ENCODE results near the gene ERMAP. TPM values are rescaled to one million over a fixed set of nuclear protein-coding genes. Genes with fewer than 3 reads are reported as not detected.
"Not testable (repeated sequence)": the region's sequence is repeated elsewhere in the genome, so short reads cannot be mapped to it uniquely, and the experiment has no call there.

ERMAP gene
- total RNA-seq, 1 experiment from 2014 or later, result 1.7 TPM

DNA sequence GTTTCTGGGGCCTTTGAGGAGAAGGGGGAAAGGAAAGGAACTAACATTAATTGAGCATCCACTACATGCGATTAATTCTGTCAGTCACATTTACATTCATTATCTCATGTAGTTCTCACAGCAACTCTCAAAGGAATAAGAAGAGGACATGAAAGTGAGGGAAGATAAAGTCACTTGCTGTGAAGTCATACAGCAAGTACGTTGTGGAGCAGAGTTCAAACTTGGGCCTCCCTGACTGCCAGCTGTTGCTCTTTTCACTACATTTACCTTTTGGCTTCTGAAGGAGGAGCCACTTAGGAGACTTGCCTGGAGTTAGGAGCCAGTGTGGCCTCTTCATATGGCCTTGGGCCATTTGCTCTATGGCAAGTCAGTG lies 35.7 kb downstream of the ERMAP start:
- no peak for DNase-seq (ENCODE audit: low read depth, low spot score)
- in situ Hi-C loops (cut with HindIII; ENCODE audit: low pct_unique_long_range_greater_than_20kb, low sequenced_read_pairs), result no loop called here

DNA sequence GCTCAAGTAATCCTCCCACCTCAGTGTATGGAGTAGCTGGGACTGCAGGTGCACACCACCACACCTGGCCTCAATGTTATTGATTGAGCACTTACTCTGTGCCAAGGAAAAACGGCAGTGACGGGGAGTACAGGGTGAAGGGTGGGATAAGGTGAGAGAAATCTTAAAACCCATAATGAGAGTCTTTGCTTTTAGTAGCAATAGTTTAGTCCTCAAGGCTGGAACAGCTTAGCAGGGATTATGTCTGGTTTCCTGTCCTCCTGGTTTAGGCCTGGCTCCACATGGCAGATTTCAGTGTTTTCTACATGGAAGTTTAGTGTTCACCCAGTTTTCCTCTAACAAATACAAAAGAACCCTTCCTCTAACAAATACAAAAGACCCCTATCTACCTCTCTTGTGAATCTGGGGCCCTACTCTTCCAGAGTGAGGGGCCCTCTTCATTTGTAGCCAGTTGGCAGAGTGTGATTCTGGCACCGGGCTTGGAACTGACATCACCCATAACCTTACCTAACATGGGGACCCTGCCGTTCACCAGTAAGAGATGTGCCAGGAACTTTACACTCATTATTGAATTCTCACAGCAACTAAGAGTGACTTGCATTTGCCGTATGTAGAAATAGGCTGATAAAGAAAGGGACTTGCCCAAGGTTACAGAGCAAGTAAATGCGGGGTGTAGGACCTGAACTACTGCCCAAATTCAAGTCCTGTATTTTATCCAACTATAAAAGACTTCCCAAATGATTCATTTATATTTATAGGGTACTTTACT lies 36.4 kb downstream of the ERMAP start:
- in situ Hi-C loops (cut with HindIII; ENCODE audit: low pct_unique_long_range_greater_than_20kb, low sequenced_read_pairs), result no loop called here
- DNase-seq (ENCODE audit: low read depth, low spot score), result no peak

DNA sequence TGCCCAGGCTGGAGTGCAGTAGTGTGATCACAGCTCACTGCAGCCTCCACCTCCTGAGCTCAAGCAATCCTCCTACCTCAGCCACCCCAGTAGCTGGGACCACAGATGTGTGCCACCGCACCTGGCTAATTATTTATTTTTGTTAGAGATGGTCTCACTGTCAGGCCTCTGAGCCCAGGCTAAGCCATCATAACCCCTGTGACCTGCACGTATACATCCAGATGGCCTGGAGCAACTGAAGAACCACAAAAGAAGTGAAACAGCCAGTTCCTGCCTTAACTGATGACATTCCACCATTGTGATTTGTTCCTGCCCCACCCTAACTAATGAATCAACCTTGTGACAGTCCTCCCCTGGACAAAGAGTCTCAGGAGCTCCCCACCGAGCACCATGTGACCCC lies 39.6 kb downstream of the ERMAP start:
- in situ Hi-C loops (cut with HindIII; ENCODE audit: low pct_unique_long_range_greater_than_20kb, low sequenced_read_pairs), result not testable (repeated sequence)

DNA sequence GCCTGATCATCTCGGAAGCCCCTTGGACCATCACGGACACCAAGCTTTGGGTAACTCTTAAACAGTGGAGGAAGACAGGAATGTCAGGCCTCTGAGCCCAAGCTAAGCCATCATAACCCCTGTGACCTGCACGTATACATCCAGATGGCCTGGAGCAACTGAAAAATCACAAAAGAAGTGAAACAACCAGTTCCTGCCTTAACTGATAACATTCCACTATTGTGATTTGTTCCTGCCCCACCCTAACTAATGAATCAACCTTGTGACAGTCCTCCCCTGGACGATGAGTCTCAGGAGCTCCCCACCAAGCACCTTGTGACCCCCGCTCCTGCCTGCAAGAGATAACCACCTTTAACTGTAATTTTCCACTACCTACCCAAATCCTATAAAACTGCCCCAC lies 42.4 kb downstream of the ERMAP start:
- in situ Hi-C loops (cut with HindIII; ENCODE audit: low pct_unique_long_range_greater_than_20kb, low sequenced_read_pairs), result not testable (repeated sequence)

More for the DNA sequence above, 39.6 kb downstream of the ERMAP start:
- not testable (repeated sequence) for DNase-seq (ENCODE audit: low read depth, low spot score)

DNA sequence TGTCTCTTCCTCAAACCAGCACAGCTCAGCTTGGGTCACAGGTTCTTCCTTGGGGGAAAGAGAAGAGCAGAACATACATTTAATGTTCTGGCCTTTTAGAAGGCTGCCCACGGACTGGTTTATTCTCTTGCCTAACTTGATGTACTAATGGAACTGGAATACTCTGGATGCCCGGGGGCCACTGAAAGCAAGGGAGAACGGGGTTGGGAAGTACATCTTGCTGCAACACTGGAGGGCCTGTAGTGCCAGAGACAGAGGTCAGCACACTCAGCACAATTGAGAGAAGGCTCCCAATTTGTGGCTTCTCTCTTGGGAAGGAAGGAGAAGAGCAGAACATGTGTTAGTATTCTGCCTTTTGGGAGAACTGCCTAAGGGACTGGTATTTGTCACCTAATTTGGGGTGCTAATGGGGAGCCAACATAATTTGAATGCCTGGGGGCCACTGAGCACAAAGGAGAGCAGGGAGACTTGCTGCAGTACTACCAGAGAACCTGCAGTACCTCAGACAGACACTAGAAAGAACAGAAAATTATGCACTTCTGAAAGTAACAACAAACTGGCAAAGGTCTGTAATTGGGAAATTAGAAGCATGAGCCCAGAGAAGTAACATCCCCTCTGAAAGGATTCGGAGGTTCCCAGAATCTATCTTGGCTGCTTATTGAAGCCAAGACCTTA lies 43.6 kb downstream of the ERMAP start:
- no peak for DNase-seq (ENCODE audit: low read depth, low spot score)
- in situ Hi-C loops (cut with HindIII; ENCODE audit: low pct_unique_long_range_greater_than_20kb, low sequenced_read_pairs), result no loop called here

More for the DNA sequence above, 42.4 kb downstream of the ERMAP start:
- not testable (repeated sequence) for DNase-seq (ENCODE audit: low read depth, low spot score)

DNA sequence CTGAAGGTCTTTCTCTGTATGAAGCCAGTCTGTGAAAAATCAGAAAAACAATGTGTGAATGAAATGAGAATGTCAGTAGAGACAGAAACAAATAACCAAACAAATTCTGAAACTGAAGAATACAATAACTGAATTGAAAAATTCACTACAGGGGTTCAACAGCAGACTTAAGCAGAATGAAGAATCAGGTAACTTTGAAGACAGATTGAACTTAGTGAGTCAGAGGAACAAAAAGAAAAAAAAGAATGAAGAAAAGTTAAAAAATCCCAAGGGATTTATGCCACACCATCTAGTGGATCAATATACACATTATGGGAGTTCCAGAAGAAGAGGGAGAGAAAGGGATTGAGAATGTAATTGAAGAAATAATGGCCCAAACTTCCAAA lies 44.1 kb downstream of the ERMAP start:
- in situ Hi-C loops (cut with HindIII; ENCODE audit: low pct_unique_long_range_greater_than_20kb, low sequenced_read_pairs), result no loop called here
- DNase-seq (ENCODE audit: low read depth, low spot score), result no peak

DNA sequence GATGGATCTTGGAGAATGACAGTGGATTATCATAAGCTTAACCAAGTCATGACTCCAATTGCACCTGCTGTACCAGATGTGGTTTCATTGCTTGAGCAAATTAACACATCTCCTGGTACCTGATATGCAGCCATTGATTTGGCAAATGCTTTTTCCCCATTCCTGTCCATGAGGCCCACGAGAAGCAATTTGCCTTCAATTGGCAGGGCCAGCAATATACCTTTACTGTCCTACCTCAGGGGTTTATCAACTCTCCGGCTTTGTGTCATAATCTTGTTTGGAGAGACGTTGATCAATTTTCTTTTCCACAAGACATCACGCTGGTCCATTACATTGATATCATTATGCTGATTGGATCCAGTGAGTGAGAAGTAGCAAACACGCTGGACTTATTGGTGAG lies 49.6 kb downstream of the ERMAP start:
- DNase-seq (ENCODE audit: low read depth, low spot score), result no peak
- in situ Hi-C loops (cut with HindIII; ENCODE audit: low pct_unique_long_range_greater_than_20kb, low sequenced_read_pairs), result no loop called here

DNA sequence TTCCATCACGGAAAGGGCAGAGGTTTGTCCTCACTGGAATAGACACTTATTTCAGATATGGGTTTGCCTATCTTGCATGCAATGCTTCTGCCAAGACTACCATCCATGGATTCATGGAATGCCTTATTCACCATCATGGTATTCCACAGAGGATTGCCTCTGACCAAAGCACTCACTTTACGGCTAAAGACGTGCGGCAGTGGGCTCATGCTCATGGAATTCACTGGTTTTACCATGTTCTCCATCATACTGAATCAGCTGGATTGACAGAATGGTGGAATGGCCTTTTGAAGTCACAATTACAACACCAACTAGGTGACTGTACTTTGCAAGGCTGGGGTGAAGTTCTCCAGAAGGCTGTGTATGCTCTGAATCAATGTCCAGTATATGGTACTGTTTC lies 51.5 kb downstream of the ERMAP start:
- DNase-seq (ENCODE audit: low read depth, low spot score); in situ Hi-C loops (cut with HindIII; ENCODE audit: low pct_unique_long_range_greater_than_20kb, low sequenced_read_pairs): not testable (repeated sequence)

DNA sequence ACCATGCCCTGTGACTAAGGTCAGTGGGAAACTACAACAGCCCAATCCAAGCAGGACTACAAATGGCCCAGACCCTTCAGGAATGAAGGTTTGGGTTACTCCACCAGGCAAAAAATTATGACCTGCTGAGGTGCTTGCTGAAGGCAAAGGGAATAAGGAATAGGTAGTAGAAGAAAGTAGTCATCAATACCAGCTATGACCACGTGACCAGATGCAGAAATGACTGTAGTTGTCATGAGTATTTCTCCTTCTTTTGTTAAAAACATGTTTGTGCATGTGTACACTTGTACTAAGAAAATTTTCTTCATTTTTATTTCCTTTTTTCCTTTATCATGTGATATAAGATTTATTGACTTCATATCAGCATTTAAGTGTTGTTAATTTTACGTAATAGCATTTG lies 52.3 kb downstream of the ERMAP start:
- DNase-seq (ENCODE audit: low read depth, low spot score); in situ Hi-C loops (cut with HindIII; ENCODE audit: low pct_unique_long_range_greater_than_20kb, low sequenced_read_pairs): not testable (repeated sequence)

DNA sequence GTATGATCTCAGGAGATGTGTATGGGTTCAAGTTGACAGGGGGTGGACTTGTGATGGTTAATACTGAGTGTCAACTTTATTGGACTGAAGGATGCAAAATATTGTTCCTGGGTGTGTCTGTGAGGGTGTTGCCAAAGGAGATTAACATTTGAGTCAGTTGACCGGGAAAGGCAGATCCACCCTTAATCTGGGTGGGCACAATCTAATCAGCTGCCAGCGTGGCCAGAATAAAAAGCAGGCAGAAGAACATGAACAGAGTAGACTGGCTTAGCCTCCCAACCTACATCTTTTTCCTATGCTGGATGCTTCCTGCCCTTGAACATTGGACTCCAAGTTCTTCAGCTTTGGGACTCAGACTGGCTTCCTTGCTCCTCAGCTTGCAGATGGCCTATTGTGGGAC lies 52.8 kb downstream of the ERMAP start:
- in situ Hi-C loops (cut with HindIII; ENCODE audit: low pct_unique_long_range_greater_than_20kb, low sequenced_read_pairs); DNase-seq (ENCODE audit: low read depth, low spot score): not testable (repeated sequence)

DNA sequence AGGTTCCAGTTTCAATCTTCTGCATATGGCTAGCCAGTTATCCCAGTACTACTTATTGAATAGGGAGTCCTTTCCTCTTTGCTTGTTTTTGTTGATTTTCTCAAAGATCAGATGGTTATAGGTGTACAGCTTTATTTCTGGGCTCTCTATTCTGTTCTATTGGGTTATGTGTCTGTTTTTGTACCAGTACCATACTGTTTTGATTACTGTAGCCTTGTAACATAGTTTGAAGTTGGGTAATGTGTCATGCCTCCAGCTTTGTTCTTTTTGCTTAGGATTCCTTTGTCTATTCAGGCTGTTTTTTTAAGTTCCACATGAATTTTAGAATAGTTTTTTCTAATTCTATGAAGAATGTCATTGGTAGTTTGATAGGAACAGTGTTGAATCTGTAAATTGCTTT lies 56.2 kb downstream of the ERMAP start:
- DNase-seq (ENCODE audit: low read depth, low spot score); in situ Hi-C loops (cut with HindIII; ENCODE audit: low pct_unique_long_range_greater_than_20kb, low sequenced_read_pairs): not testable (repeated sequence)

DNA sequence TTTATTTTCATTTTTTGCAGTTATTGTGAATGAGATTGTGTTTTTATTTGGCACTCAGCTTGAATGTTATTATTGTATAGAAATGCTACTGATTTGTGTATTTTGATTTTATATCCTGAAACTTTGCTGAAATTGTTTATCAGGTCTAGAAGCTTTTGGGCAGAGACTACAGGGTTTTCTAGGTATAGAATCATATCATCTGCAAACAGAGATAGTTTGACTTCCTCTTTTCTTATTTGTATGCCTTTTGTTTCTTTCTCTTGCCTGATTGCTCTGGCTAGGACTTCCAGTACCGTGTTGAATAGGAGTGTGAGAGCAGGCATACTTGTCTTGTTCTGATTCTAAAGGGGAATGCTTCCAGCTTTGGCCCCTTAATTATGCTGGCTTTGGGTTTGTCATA lies 56.7 kb downstream of the ERMAP start:
- no peak for DNase-seq (ENCODE audit: low read depth, low spot score)
- in situ Hi-C loops (cut with HindIII; ENCODE audit: low pct_unique_long_range_greater_than_20kb, low sequenced_read_pairs), result no loop called here

DNA sequence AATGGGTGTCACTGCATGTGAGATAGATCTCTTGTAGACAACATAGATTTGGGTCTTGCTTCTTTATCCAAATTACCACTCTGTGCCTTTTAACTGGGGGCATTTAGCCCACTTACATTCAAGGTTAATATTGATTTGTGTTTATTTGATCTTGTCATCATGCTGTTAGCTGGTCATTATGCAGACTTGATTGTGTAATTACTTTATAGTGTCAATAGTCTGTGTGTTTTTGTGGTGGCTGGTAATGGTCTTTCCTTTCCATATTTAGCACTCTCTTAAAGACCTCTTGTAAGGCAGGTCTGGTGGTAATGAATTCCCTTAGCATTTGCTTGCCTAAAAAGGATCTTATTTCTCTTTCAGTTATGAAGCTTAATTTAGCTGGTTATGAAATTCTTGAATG lies 59.1 kb downstream of the ERMAP start:
- in situ Hi-C loops (cut with HindIII; ENCODE audit: low pct_unique_long_range_greater_than_20kb, low sequenced_read_pairs), result no loop called here
- DNase-seq (ENCODE audit: low read depth, low spot score), result no peak

DNA sequence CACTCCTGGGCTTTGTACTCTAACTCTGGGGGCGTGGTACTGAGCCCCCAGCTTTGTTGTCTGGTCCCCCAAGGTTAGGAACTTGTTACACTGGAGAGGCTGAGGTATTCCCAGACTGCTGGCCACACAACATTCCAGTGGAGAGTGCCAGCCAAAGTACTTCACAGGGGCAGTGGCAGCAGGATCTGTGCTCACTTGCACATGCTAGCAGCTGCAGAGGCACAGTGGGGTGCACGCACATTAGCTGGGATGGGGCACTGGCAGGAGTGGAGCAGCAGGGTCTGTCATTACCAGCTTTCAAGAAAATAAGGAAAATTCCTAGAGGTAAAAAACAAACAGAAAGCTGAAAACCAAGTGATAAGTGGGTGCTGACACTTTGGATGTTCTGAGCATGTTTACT lies 60.5 kb downstream of the ERMAP start:
- DNase-seq (ENCODE audit: low read depth, low spot score), result no peak
- in situ Hi-C loops (cut with HindIII; ENCODE audit: low pct_unique_long_range_greater_than_20kb, low sequenced_read_pairs), result no loop called here

DNA sequence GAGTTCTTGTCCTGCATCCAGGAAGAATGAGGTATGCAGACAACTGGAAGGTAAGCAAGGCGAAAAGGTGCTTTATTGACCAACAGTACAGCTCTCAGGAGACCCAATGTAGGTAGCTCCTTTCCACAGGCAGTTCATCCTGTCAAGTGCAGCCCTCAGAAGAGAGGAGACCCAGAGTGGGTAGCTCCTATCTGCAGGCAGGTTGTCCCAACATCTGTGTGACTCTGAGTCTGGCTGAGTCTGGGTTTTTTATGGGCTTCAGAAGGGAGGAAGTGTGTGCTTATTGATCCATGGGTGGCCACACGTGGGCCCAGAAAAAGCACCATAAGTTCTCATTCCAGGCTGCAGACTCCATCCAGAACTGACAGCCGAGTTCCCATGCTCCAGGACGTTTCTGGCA lies 63.5 kb downstream of the ERMAP start:
- no peak for DNase-seq (ENCODE audit: low read depth, low spot score)
- in situ Hi-C loops (cut with HindIII; ENCODE audit: low pct_unique_long_range_greater_than_20kb, low sequenced_read_pairs), result no loop called here

DNA sequence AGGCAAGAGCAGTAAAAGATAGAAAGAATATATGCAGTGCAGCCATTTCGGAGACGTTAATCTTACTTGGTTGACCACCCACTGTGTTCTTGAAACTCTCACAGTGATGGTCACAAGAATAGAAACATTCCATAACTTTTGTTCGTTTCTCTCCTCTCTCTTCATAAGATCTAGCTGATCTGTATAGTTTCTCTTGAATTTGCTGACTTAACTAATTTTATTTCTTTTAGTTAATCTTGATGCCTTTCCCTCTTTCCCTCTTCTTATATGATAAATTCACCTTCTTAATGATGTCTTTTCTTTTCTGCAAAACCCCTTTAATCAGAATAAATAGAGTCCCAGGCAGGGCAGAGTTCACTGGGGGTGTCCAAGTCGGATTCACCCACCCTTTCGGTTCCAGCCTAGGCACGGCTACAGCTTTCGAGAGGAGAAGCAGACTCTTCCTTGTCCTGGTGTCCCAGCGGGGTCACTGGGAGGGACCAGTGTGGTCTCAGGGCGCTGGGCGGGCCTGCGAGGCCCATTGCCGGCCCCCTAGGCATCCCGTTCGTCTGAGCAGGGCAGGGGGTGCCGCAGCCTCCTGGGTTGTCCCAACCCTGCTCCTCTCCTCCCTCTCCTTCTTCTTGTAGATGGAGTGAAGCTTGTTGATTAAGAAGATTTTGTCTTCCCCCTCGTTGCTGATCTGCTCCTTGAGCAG lies 69.3 kb downstream of the ERMAP start:
- in situ Hi-C loops (cut with HindIII; ENCODE audit: low pct_unique_long_range_greater_than_20kb, low sequenced_read_pairs), result no loop called here
- no peak for DNase-seq (ENCODE audit: low read depth, low spot score)

DNA sequence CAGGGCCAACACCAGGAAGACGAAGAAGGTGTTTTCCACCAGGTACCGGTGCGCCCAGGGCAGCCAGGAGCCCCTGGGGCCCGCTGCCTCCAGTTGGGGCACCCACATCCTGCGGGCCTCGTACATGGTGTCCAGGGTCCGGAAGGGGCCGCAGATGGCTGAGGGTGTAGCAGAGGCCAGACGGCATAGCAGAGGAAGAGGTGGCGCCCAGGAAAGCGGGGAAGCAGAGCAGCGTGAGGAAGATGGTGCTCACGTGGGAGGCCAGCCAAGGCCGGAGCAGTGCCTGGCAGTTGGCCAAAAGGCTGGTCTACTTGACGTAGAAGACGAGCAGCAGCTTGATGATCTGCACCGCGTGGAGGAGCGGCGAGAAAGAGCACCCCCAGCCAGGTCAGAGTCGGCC lies 69.9 kb downstream of the ERMAP start:
- in situ Hi-C loops (cut with HindIII; ENCODE audit: low pct_unique_long_range_greater_than_20kb, low sequenced_read_pairs), result no loop called here
- DNase-seq (ENCODE audit: low read depth, low spot score), result no peak

DNA sequence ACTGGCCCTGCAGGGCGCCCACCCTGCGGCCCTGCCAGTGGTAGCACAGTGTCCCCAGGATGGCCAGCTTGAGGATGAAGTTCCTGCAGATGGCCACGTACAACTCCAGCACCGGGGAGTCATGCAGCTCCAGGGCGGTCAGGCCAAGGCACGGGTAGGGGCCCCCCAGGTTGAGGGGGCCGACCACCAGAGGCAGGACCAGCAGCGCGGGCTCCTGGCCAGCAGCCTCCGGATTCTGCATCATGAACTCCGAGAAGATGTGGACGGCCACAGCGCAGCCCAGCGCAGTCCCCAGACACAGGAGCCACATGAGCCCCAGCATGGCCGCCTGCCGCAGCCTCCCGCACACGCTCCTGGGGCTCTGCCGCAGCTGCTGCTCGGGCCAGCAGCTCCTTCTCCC lies 70.4 kb downstream of the ERMAP start:
- DNase-seq (ENCODE audit: low read depth, low spot score), result no peak
- in situ Hi-C loops (cut with HindIII; ENCODE audit: low pct_unique_long_range_greater_than_20kb, low sequenced_read_pairs), result no loop called here
